ENCODE results near the gene TIMELESS.
"Not testable (repeated sequence)": the region's sequence is repeated elsewhere in the genome, so short reads cannot be mapped to it uniquely, and the experiment has no call there.

Gene TIMELESS

GRCh38 chr12:56408799-56409417 lies 40.3 kb downstream of the TIMELESS start:
- DNase-seq: no peak

- not testable (repeated sequence) for DNase-seq
These were observed 45.0 kb downstream of the TIMELESS start for GRCh38 chr12:56404227-56404626.

GRCh38 chr12:56401612-56402011 lies 47.6 kb downstream of the TIMELESS start:
- DNase-seq: not testable (repeated sequence)

- not testable (repeated sequence) for DNase-seq
These were observed 48.1 kb downstream of the TIMELESS start for GRCh38 chr12:56401125-56401524.

- not testable (repeated sequence) for DNase-seq
These were observed 49.8 kb downstream of the TIMELESS start for GRCh38 chr12:56399466-56399865.

- no peak for DNase-seq
These were observed 50.9 kb downstream of the TIMELESS start for GRCh38 chr12:56398324-56398723.

- no peak for DNase-seq
These were observed 56.9 kb downstream of the TIMELESS start for GRCh38 chr12:56392331-56392730.

- DNase-seq: no peak
These were observed 57.5 kb downstream of the TIMELESS start for GRCh38 chr12:56391721-56392120.

GRCh38 chr12:56389412-56389811 lies 59.8 kb downstream of the TIMELESS start:
- no peak for DNase-seq

- no peak for DNase-seq
These were observed 62.0 kb downstream of the TIMELESS start for GRCh38 chr12:56387152-56387736.

- DNase-seq: no peak
These were observed 63.4 kb downstream of the TIMELESS start for GRCh38 chr12:56385873-56386272.

- no peak for DNase-seq
These were observed 66.6 kb downstream of the TIMELESS start for GRCh38 chr12:56382611-56383010.

- DNase-seq: no peak
These were observed 71.3 kb downstream of the TIMELESS start for GRCh38 chr12:56377989-56378316.

- no peak for DNase-seq
These were observed 71.8 kb downstream of the TIMELESS start for GRCh38 chr12:56377310-56377988.

GRCh38 chr12:56375598-56376434 lies 73.4 kb downstream of the TIMELESS start:
- DNase-seq: no peak

GRCh38 chr12:56374726-56375597 lies 74.3 kb downstream of the TIMELESS start:
- DNase-seq: no peak

GRCh38 chr12:56373515-56373914 lies 75.7 kb downstream of the TIMELESS start:
- no peak for DNase-seq

- DNase-seq: no peak
These were observed 82.3 kb downstream of the TIMELESS start for GRCh38 chr12:56366948-56367347.

Data from stimulated activated CD4-positive, alpha-beta T cell treated with anti-CD3 and anti-CD28 coated beads, Interleukin-4, amount 100 ng/mL, for 1 hour (primary cell).